Ishikawa (cell line): Measurements from ENCODE around the gene SLC25A45.

Experiments used
- CEBPB ChIP-seq: IDR thresholded peaks from 2 replicates; pipeline ENCODE4 v1.6.1; 2012
- EP300 ChIP-seq: IDR thresholded peaks from 2 replicates; pipeline ENCODE4 v1.6.1; 2012; ENCODE audit warnings: borderline replicate concordance
- FOXM1 ChIP-seq: IDR thresholded peaks from 2 replicates; pipeline ENCODE4 v1.6.1; 2012; ENCODE audit warnings: low read depth, borderline replicate concordance
- REST ChIP-seq: IDR thresholded peaks from 2 replicates; pipeline ENCODE4 v1.6.1; 2012; ENCODE audit warnings: low read depth, mild to moderate bottlenecking
- TAF1 ChIP-seq: IDR thresholded peaks from 2 replicates; pipeline ENCODE4 v1.6.1; 2012; ENCODE audit warnings: low read depth, mild to moderate bottlenecking
- TEAD4 ChIP-seq: IDR thresholded peaks from 2 replicates; pipeline ENCODE4 v1.6.1; 2012
- USF1 ChIP-seq: IDR thresholded peaks from 2 replicates; pipeline ENCODE4 v1.6.1; 2012
- YY1 ChIP-seq: IDR thresholded peaks from 2 replicates; pipeline ENCODE4 v1.6.1; 2012; ENCODE audit warnings: low read depth

GRCh38 chr11:65355776-65356393, 26.6 kb downstream of the SLC25A45 start:
- TF ChIP-seq FOXM1 (no peak), TAF1 (no peak), EP300 (no peak), USF1 (no peak), CEBPB (no peak), REST (no peak), TEAD4 (no peak), YY1 (no peak)
